CD8-positive, alpha-beta memory T cell (primary cell): ENCODE measurements around the gene ASPSCR1. TPM values are rescaled to one million over a fixed set of nuclear protein-coding genes. Genes with fewer than 3 reads are reported as not detected.

Experiments
- CTCF ChIA-PET: fragments of 350-600 bp; sonication (Branson Sonifier 250); formaldehyde crosslinking; loops from one replicate; lab custom pipeline; 2021; ENCODE audit warnings: antibody characterized with exemption; lab: Charles Lee
- POLR2A ChIA-PET: fragments of 350-600 bp; sonication (Branson Sonifier 250); formaldehyde crosslinking; loops from one replicate; lab custom pipeline; 2021; ENCODE audit warnings: antibody characterized with exemption; lab: Charles Lee
- DNase-seq, 5 donors: peaks; one replicate each; pipeline versions ENCODE4 v3.0.0 to v3.0.0-alpha.2; 2020 to 2022; ENCODE audit warnings: mixed read lengths in 1 of 5
- H3K27ac ChIP-seq: one replicate; pipeline ENCODE4 v1.7.0; 2013; ENCODE audit warnings: low read depth, mild to moderate bottlenecking, low read length, moderate library complexity
- H3K27me3 ChIP-seq: 2 replicates; pipeline ENCODE4 v1.7.0; 2013; ENCODE audit warnings: low read length, mild to moderate bottlenecking; ENCODE audit not compliant: insufficient read depth, poor library complexity, severe bottlenecking
- H3K36me3 ChIP-seq: 2 replicates; pipeline ENCODE4 v1.7.0; 2013; ENCODE audit warnings: mild to moderate bottlenecking, low read length, moderate library complexity; ENCODE audit not compliant: insufficient read depth
- H3K4me1 ChIP-seq: 2 replicates; pipeline ENCODE4 v1.7.0; 2013; ENCODE audit warnings: mild to moderate bottlenecking, low read length, moderate library complexity; ENCODE audit not compliant: insufficient read depth
- H3K4me3 ChIP-seq: 2 replicates; pipeline ENCODE4 v1.7.0; 2013; ENCODE audit warnings: mild to moderate bottlenecking, low read length
- H3K9me3 ChIP-seq: 2 replicates; pipeline ENCODE4 v1.7.0; 2013; ENCODE audit warnings: mild to moderate bottlenecking, low read length
- H3K27ac Mint-ChIP-seq, 8 donors: one replicate each; pipeline ENCODE4 v1.8.0; 2020 to 2021; ENCODE audit warnings: mixed read lengths in 8 of 8, mild to moderate bottlenecking in 6 of 8, inconsistent platforms in 3 of 8, moderate library complexity in 3 of 8
- H3K27me3 Mint-ChIP-seq, 2 donors: one replicate each; pipeline ENCODE4 v1.8.0; 2020 to 2021; ENCODE audit warnings: mixed read lengths in 2 of 2, mild to moderate bottlenecking in 1 of 2, moderate library complexity in 1 of 2
- H3K36me3 Mint-ChIP-seq, 3 donors: one replicate each; pipeline ENCODE4 v1.8.0; 2020 to 2021; ENCODE audit warnings: mixed read lengths in 3 of 3, inconsistent platforms in 1 of 3, mild to moderate bottlenecking in 1 of 3
- H3K4me1 Mint-ChIP-seq, 3 donors: one replicate each; pipeline ENCODE4 v1.8.0; 2020 to 2021; ENCODE audit warnings: mixed read lengths in 3 of 3, inconsistent platforms in 1 of 3, mild to moderate bottlenecking in 1 of 3
- H3K4me3 Mint-ChIP-seq, 7 donors: one replicate each; pipeline ENCODE4 v1.8.0; 2020 to 2021; ENCODE audit warnings: mixed read lengths in 7 of 7, mild to moderate bottlenecking in 6 of 7, moderate library complexity in 4 of 7, inconsistent platforms in 2 of 7
- H3K9me3 Mint-ChIP-seq, 5 donors: one replicate each; pipeline ENCODE4 v1.8.0; 2020 to 2022; ENCODE audit warnings: mixed read lengths in 5 of 5, mild to moderate bottlenecking in 3 of 5, moderate library complexity in 2 of 5, inconsistent platforms in 1 of 5
- polyA plus RNA-seq: library from polyadenylated mRNA; unstranded; fragments of 300-500 nt; fragmentation: Illumina TruSeq; gene quantifications from one replicate; pipeline ENCODE4 v1.2.3, GENCODE V29; 2021
- total RNA-seq, 2 experiments: library from RNA; stranded (reverse); gene quantifications; one replicate each; pipeline ENCODE4 v1.2.3, GENCODE V29; 2021

ASPSCR1 gene
- total and polyA plus RNA-seq, 3 experiments from 2014 or later = 29.2 to 35.9 (median 32.0) TPM

DNA sequence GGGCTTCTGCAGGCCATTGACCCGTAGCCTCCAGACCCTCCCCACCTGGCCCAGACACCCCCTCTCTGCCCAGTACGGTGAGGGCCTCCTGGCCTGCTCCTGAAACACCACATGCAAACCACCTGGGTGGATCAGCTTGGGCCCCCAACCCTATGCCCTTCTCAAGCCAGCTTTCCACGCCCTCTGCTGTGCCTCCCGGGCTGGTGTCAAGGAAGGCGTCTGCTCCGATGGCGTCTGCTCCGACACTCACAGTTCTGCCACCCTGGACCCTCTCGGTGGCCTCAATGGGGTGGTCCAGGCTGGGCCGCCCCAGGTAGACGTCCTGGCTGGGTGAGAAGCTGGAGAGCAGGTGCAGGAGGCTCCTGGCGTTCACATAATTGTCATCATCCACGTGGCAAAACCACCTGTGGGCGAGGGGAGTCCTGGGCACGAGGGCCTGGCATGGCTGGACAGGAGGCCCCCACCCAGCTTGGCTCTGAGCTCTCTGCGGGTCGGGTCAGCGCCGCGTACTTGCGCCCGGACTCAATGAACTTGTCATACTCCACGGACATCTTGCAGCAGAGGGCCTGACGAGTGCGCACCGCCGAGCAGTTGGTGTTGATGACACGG lies 72.8 kb downstream of the ASPSCR1 start:
- Histone ChIP-seq H3K4me3 (peak overlapping the region; percentile 26), H3K4me1 (peaks cover 25% of the 10 kb centered on the region), H3K27me3 (no peaks in the 10 kb centered on the region), H3K36me3 (no peaks in the 10 kb centered on the region), H3K9me3 (no peaks in the 10 kb centered on the region), H3K27ac (no peak overlapping the region)
- Mint-ChIP-seq H3K27me3 (no peaks in the 10 kb centered on the region), H3K4me1 (peaks cover 0 to 26% (median 17%) of the 10 kb centered on the region in 3 donors), H3K4me3 (peak overlapping the region in 6 of 7 donors; percentile 76 to 90 (median 82)), H3K36me3 (peaks cover 0 to 30% (median 2%) of the 10 kb centered on the region in 3 donors), H3K9me3 (no peaks in the 10 kb centered on the region), H3K27ac (peak overlapping the region in 3 of 8 donors; percentile 21 to 87 (median 85))
- CTCF ChIA-PET = interaction anchor here (0.8 to 3.6 kb wide), 3 partner anchors 12 to 156 kb away, joined by 3 to 23 read pairs (median 3); partner anchors contain the start of gene DCXR
- DNase-seq = no peak
- POLR2A ChIA-PET = interaction anchor here (2.2 kb wide), 1 partner anchor 13 kb away, joined by 7 read pairs; the partner anchor contains the start of gene DCXR

DNA sequence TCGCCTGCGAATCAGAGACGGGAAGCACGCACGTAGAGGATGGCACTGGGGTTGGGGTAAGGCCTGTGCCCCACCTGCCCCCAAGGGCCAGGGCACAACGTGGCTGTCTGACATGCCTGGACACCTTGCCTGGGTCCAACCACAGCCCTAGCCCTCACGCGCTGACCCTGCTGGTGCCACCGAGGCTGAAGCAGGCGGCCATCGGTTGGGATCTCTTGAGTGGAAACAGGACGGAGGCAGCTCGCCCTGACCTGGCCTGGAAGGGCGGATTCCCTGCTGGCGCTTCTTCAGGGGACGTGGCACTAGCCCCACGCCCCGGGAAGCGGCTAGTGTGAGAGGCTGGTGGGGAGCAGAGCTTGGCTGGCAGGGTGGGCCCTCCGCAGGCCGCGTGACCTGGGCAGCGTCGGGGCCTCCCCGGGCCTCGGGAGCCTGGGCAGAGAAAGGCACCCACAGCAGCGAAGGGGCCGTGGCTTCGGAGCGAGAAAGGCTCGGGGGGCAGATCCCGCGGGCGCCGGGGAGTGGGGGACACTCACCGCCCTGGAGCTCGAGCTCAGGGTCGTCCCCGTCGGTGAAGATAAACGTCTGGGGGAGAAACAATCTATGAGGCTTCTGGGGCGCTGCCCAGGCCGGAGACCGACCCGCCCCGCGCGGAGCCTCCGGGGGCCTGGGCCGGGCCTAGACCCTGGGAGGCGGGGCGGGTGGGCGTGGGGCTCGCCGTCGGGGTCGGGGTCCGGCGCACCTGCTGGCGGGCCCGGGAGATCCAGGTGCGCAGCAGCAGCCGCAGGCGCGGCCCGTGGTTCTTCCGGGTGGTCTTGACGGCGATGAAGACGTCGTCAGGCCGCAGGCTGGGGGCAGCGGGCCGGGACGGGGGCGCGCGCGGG lies 73.6 kb downstream of the ASPSCR1 start:
- Histone ChIP-seq H3K27ac (peak overlapping the region; percentile 31), H3K27me3 (no peaks in the 10 kb centered on the region), H3K9me3 (no peaks in the 10 kb centered on the region), H3K4me3 (peak overlapping the region; percentile 26), H3K4me1 (peaks cover 25% of the 10 kb centered on the region), H3K36me3 (no peaks in the 10 kb centered on the region)
- no peaks in the 10 kb centered on the region for H3K27me3 Mint-ChIP-seq
- peaks cover 0 to 36% (median 2%) of the 10 kb centered on the region in 3 donors for H3K36me3 Mint-ChIP-seq
- POLR2A ChIA-PET = interaction anchor here (0.6 to 2.2 kb wide), 2 partner anchors 13 to 108 kb away, joined by 4 to 7 read pairs; partner anchors contain the start of gene DCXR
- H3K4me3 Mint-ChIP-seq = peak overlapping the region; percentile 76 to 90 (median 80)
- CTCF ChIA-PET = interaction anchor here (1.1 to 3.6 kb wide), 2 partner anchors 13 to 155 kb away, joined by 3 to 23 read pairs; partner anchors contain the start of gene DCXR
- H3K9me3 Mint-ChIP-seq = no peaks in the 10 kb centered on the region
- no peak for DNase-seq
- H3K4me1 Mint-ChIP-seq = peaks cover 0 to 26% (median 17%) of the 10 kb centered on the region in 3 donors
- H3K27ac Mint-ChIP-seq = peak overlapping the region in 6 of 8 donors; percentile 21 to 87 (median 81)

DNA sequence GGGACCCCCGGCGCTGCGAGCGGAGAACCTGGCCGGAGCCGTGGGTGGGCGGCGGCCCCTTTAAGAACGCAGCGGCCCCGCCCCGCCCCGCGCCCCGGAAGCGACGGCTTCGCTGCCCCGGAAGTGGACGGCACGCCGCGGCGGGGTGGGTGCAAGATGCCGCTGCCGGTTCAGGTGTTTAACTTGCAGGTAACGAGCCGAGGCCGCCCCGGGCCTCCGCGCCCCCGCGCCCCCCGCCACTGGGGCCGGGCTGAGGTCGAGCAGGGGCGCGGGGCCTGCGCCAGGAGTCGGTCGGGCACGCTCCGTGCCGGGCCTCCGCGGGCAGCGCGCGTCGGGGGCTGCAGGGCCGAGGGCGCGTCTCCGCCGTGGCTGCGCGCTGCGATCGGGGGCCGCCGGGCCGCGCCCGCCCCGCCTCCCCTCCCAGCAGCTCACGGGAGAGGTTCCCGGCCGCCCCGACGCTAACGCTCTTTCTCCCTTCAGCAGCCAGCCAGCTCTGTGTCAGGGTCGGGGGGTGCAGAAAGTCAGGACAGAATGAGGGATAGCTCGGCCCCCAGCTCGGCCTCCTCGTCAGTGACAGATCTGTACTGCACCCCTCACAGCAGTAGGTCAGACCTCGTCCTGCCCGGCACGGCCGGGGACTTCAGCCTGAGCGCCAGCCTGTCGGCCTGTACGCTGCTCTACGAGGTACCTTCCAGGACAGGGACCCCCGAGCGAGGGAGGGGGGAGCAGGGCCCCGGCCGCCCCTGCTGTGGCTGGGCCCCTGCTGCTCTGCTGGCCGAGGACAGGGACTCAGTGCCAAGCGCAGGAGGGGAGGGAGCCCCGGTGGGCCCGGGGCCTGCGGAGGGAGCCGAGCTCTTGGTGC lies 74.6 kb downstream of the ASPSCR1 start, which contains the start of the genes GPS1 and RFNG:
TSS of gene GPS1 (plus strand) at position 123 of the 862 bp plus-strand sequence. CDS start at position 157, 34 bp downstream.
TSS of gene RFNG (minus strand) at position 36 of the 862 bp plus-strand sequence. CDS start 45 bp downstream, outside the sequence.
- H3K9me3 Mint-ChIP-seq = no peaks in the 10 kb centered on the region
- peaks cover 0 to 26% (median 15%) of the 10 kb centered on the region in 3 donors for H3K4me1 Mint-ChIP-seq
- no peaks in the 10 kb centered on the region for H3K36me3 ChIP-seq
- peaks cover 25% of the 10 kb centered on the region for H3K4me1 ChIP-seq
- peak; percentile 69 to 86 (median 77) for DNase-seq
- ChIA-PET CTCF (interaction anchor here (1.3 to 3.6 kb wide), 3 partner anchors 14 to 93 kb away, joined by 3 to 23 read pairs (median 3); partner anchors contain the start of gene DCXR), POLR2A (interaction anchor here (0.6 to 2.2 kb wide), 4 partner anchors 13 to 109 kb away, joined by 3 to 7 read pairs (median 4); partner anchors contain the start of genes DCXR and DUS1L)
- H3K4me3 ChIP-seq = peak within 1 kb of the TSS; percentile 67
- peak within 1 kb of the TSS; percentile 79 to 90 (median 81) for H3K4me3 Mint-ChIP-seq
- peak within 1 kb of the TSS in 6 of 8 donors; percentile 71 to 87 (median 82) for H3K27ac Mint-ChIP-seq
- no peaks in the 10 kb centered on the region for H3K27me3 ChIP-seq
- H3K36me3 Mint-ChIP-seq = peaks cover 0 to 42% (median 2%) of the 10 kb centered on the region in 3 donors
- peak within 1 kb of the TSS; percentile 54 for H3K27ac ChIP-seq
- H3K27me3 Mint-ChIP-seq = no peaks in the 10 kb centered on the region
- H3K9me3 ChIP-seq = no peaks in the 10 kb centered on the region

DNA sequence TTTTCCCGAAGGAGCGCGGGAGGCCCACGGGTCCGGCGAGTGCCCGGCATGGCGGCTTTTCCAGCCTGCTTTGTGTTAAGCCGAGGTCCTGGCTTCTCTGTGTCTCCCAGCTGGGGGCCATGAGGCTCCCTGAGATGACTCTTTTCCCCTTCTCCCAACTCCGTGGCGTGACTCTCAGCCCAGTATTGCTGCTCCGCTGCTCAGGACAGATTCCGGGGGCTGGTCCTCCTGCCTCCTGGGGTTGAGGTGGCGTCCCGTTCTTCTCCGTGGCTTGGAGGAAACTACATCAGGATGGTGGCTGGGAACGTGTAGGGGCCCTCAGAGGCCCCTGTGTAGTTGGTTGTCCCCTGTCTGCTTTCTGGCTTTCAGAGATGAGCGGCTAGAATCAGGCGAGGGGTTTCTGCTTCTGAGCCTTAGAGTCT lies 75.2 kb downstream of the ASPSCR1 start:
- peak overlapping the region; percentile 67 for H3K4me3 ChIP-seq
- no peak for DNase-seq
- ChIA-PET POLR2A (interaction anchor here (0.6 to 1.1 kb wide), 2 partner anchors 13 to 22 kb away, joined by 3 to 5 read pairs; partner anchors contain the start of gene DUS1L), CTCF (interaction anchor here (1.3 to 1.7 kb wide), 2 partner anchors 54 to 93 kb away, joined by 3 read pairs; no protein-coding TSS in a partner anchor)
- Mint-ChIP-seq H3K36me3 (peaks cover 0 to 40% (median 0%) of the 10 kb centered on the region in 3 donors), H3K9me3 (no peaks in the 10 kb centered on the region), H3K27ac (peak overlapping the region in 4 of 8 donors; percentile 71 to 83 (median 80)), H3K4me1 (peaks cover 0 to 26% (median 14%) of the 10 kb centered on the region in 3 donors), H3K4me3 (peak overlapping the region; percentile 75 to 90 (median 80)), H3K27me3 (no peaks in the 10 kb centered on the region)
- peak overlapping the region; percentile 54 for H3K27ac ChIP-seq
- H3K27me3 ChIP-seq = no peaks in the 10 kb centered on the region
- no peaks in the 10 kb centered on the region for H3K36me3 ChIP-seq
- peaks cover 25% of the 10 kb centered on the region for H3K4me1 ChIP-seq
- H3K9me3 ChIP-seq = no peaks in the 10 kb centered on the region

DNA sequence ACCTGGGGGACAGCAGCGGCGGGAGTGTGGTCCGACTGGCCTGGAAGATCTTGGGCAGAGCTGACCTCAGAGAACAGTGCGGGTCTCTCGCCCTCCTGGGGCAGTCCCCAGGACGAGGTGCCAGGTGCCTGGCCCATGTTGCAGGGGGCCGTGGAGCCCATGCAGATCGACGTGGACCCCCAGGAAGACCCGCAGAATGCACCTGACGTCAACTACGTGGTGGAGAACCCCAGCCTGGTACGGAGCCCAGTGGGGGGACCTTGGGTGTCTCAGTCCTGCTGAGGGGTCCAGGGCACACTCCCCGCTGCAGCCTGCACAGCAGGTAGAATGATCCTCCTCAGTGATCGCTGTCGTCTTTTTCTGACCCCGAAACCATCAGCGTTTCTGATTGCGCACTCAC lies 75.7 kb downstream of the ASPSCR1 start:
- Mint-ChIP-seq H3K27ac (peak overlapping the region in 4 of 8 donors; percentile 33 to 44 (median 42)), H3K4me3 (peak overlapping the region; percentile 75 to 84 (median 80)), H3K36me3 (peaks cover 0 to 42% (median 0%) of the 10 kb centered on the region in 3 donors), H3K27me3 (no peaks in the 10 kb centered on the region), H3K4me1 (peaks cover 0 to 26% (median 13%) of the 10 kb centered on the region in 3 donors), H3K9me3 (no peaks in the 10 kb centered on the region)
- H3K36me3 ChIP-seq = no peaks in the 10 kb centered on the region
- ChIA-PET POLR2A (no interaction called here), CTCF (interaction anchor here (1.7 kb wide), 1 partner anchor 54 kb away, joined by 3 read pairs; no protein-coding TSS in a partner anchor)
- H3K27ac ChIP-seq = no peak overlapping the region
- H3K9me3 ChIP-seq = no peaks in the 10 kb centered on the region
- no peak overlapping the region for H3K4me3 ChIP-seq
- no peak for DNase-seq
- H3K27me3 ChIP-seq = no peaks in the 10 kb centered on the region
- peaks cover 25% of the 10 kb centered on the region for H3K4me1 ChIP-seq

DNA sequence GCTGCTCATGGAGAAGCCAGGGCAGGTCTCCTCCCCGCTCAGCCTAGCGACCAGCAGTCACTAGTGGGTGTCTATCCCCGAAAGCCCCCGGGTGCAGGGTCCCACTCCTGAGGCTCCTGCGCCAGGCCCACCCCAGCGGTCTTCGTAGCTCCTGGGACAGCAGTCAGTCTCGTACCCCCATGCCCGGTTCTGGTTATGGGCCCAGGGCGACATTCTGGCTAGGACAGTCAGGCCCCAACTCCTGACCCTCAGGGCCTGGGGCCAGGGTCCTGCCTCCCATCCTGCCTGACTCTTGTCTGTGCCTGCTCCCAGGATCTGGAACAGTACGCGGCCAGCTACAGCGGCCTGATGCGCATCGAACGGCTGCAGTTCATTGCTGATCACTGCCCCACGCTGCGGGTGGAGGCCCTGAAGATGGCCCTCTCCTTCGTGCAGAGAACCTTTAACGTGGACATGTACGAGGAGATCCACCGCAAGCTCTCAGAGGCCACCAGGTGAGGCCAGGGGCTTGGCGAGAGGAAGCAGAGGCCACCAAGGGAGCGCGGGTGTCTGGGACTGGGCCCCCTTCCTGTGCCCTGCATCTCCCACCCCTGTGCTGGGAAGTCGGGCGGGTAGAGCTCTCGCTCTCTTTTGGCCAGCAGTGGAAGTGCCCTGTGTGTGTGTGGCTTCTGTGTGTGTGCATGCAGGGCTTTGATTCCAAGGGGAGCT lies 76.3 kb downstream of the ASPSCR1 start:
- no peaks in the 10 kb centered on the region for H3K9me3 Mint-ChIP-seq
- no peak for DNase-seq
- Histone ChIP-seq H3K36me3 (no peaks in the 10 kb centered on the region), H3K27ac (no peak overlapping the region), H3K9me3 (no peaks in the 10 kb centered on the region), H3K27me3 (no peaks in the 10 kb centered on the region), H3K4me1 (peaks cover 25% of the 10 kb centered on the region), H3K4me3 (no peak overlapping the region)
- H3K27ac Mint-ChIP-seq = peak overlapping the region in 3 of 8 donors; percentile 33 to 75 (median 44)
- POLR2A ChIA-PET = no interaction called here
- CTCF ChIA-PET = interaction anchor here (1.3 to 1.7 kb wide), 2 partner anchors 16 to 53 kb away, joined by 3 to 4 read pairs; partner anchors contain the start of gene DCXR
- no peaks in the 10 kb centered on the region for H3K27me3 Mint-ChIP-seq
- peaks cover 0 to 44% (median 0%) of the 10 kb centered on the region in 3 donors for H3K36me3 Mint-ChIP-seq
- H3K4me3 Mint-ChIP-seq = peak overlapping the region; percentile 75 to 84 (median 80)
- peaks cover 0 to 26% (median 13%) of the 10 kb centered on the region in 3 donors for H3K4me1 Mint-ChIP-seq
